Gastroesophageal sphincter (tissue), 3 donors: ENCODE data around the gene TULP4.

Source experiments
- CTCF ChIP-seq, 4 experiments: fragments of 200-600 bp in 2 of 4; fragments of 450-650 bp in 2 of 4; sonication (generic) in 1 of 4; IDR thresholded peaks; one replicate each; pipeline ENCODE4 v1.5.1; 2017 to 2019; ENCODE audit warnings: antibody characterized with exemption in 4 of 4, mild to moderate bottlenecking in 2 of 4, moderate library complexity in 2 of 4
- EP300 ChIP-seq: sonication (generic); formaldehyde crosslinking; IDR thresholded peaks from one replicate; pipeline ENCODE4 v1.6.1; 2017; ENCODE audit warnings: antibody characterized with exemption, mild to moderate bottlenecking
- POLR2A ChIP-seq, 2 donors: fragments of 450-650 bp; IDR thresholded peaks; one replicate each; pipeline ENCODE4 v1.6.1; 2017; ENCODE audit warnings: antibody characterized with exemption in 2 of 2, mild to moderate bottlenecking in 2 of 2, moderate library complexity in 1 of 2
- POLR2AphosphoS5 ChIP-seq: sonication (generic); formaldehyde crosslinking; IDR thresholded peaks from one replicate; pipeline ENCODE4 v1.6.1; 2017; ENCODE audit warnings: antibody characterized with exemption

- no peak for TF ChIP-seq CTCF (IDR thresholded peaks at IDR 0.05)
- TF ChIP-seq POLR2A (IDR thresholded peaks at IDR 0.05), result no peak
- TF ChIP-seq POLR2AphosphoS5, result no peak
- no peak for TF ChIP-seq EP300
Measured at GRCh38 chr6:158358450-158359077, 46.3 kb downstream of the TULP4 start.
